ENCODE data around the gene BUB1B. TPM values are rescaled to one million over a fixed set of nuclear protein-coding genes. Genes with fewer than 3 reads are reported as not detected.

Gene BUB1B
- total and polyA plus RNA-seq, 2 donors, result 0.27 to 23.8 TPM

GRCh38 chr15:40266828-40267304 lies 106.0 kb downstream of the BUB1B start:
- no peaks in the 10 kb centered on the region for H3K36me3 ChIP-seq (ENCODE audit: insufficient read depth)
- no peaks in the 10 kb centered on the region for H3K4me1 ChIP-seq (ENCODE audit: insufficient read depth)
- 18% methylated on average over 7 of the region's 7 CpGs for WGBS
- no peak overlapping the region for H3K4me3 ChIP-seq (ENCODE audit: low read depth, low read length)
- DNase-seq (ENCODE audit: extremely low spot score), result no peak
- H3K27ac ChIP-seq (ENCODE audit: low read depth), result peak overlapping the region; percentile 80

- WGBS, result 86% methylated on average over 4 of the region's 4 CpGs
- no peak for DNase-seq (ENCODE audit: extremely low spot score)
- no peaks in the 10 kb centered on the region for H3K4me1 ChIP-seq (ENCODE audit: insufficient read depth)
- no peak overlapping the region for H3K4me3 ChIP-seq (ENCODE audit: low read depth, low read length)
- no peaks in the 10 kb centered on the region for H3K36me3 ChIP-seq (ENCODE audit: insufficient read depth)
- no peak overlapping the region for H3K27ac ChIP-seq (ENCODE audit: low read depth)
These were observed 106.8 kb downstream of the BUB1B start for GRCh38 chr15:40267670-40268069.

GRCh38 chr15:40269604-40270003 lies 108.7 kb downstream of the BUB1B start:
- WGBS, result 82% methylated on average over 4 of the region's 4 CpGs
- Histone ChIP-seq H3K4me3 (ENCODE audit: low read depth, low read length) (no peak overlapping the region), H3K4me1 (ENCODE audit: insufficient read depth) (no peaks in the 10 kb centered on the region), H3K36me3 (ENCODE audit: insufficient read depth) (no peaks in the 10 kb centered on the region), H3K27ac (ENCODE audit: low read depth) (no peak overlapping the region)
- DNase-seq (ENCODE audit: extremely low spot score), result no peak

- Histone ChIP-seq H3K4me3 (ENCODE audit: low read depth, low read length) (no peak overlapping the region), H3K36me3 (ENCODE audit: insufficient read depth) (no peaks in the 10 kb centered on the region)
These were observed 109.6 kb downstream of the BUB1B start for GRCh38 chr15:40270246-40270995.

More at GRCh38 chr15:40270246-40270995, 109.6 kb downstream of the BUB1B start:
- Histone ChIP-seq H3K27ac (ENCODE audit: low read depth) (no peak overlapping the region), H3K4me1 (ENCODE audit: insufficient read depth) (no peaks in the 10 kb centered on the region)
- no peak for DNase-seq (ENCODE audit: extremely low spot score)
- WGBS, result 79% methylated on average over 11 of the region's 11 CpGs

Other genes starting within 250 kb of the BUB1B start
- 8.6 TPM for gene GPR176, start 240.8 kb upstream of the BUB1B start, total RNA-seq
- 4.9 TPM for gene GPR176, start 240.8 kb upstream of the BUB1B start, polyA plus RNA-seq
- 49.3 TPM for gene EIF2AK4, start 227.0 kb upstream of the BUB1B start, total RNA-seq
- gene EIF2AK4, start 227.0 kb upstream of the BUB1B start, polyA plus RNA-seq, result 23.1 TPM
- gene SRP14, start 121.9 kb upstream of the BUB1B start, total RNA-seq, result 115 TPM
- 362 TPM for gene SRP14, start 121.9 kb upstream of the BUB1B start, polyA plus RNA-seq
- 10.8 TPM for gene BMF, start 52.2 kb upstream of the BUB1B start, total RNA-seq
- gene BMF, start 52.2 kb upstream of the BUB1B start, polyA plus RNA-seq, result 7.8 TPM
- 2.0 TPM for gene PAK6, start 78.0 kb downstream of the BUB1B start, total RNA-seq
- gene PAK6, start 78.0 kb downstream of the BUB1B start, polyA plus RNA-seq, result 2.0 TPM
- gene ANKRD63, start 122.0 kb downstream of the BUB1B start, total RNA-seq, result not detected
- gene ANKRD63, start 122.0 kb downstream of the BUB1B start, polyA plus RNA-seq, result not detected
- 3.9 TPM for gene PLCB2, start 146.9 kb downstream of the BUB1B start, total RNA-seq
- 9.8 TPM for gene PLCB2, start 146.9 kb downstream of the BUB1B start, polyA plus RNA-seq
- gene INAFM2, start 162.6 kb downstream of the BUB1B start, total RNA-seq, result 11.3 TPM
- 24.5 TPM for gene INAFM2, start 162.6 kb downstream of the BUB1B start, polyA plus RNA-seq
- 10.0 TPM for gene CCDC9B, start 179.9 kb downstream of the BUB1B start, total RNA-seq
- 42.2 TPM for gene CCDC9B, start 179.9 kb downstream of the BUB1B start, polyA plus RNA-seq
- not detected for gene PHGR1, start 190.0 kb downstream of the BUB1B start, total RNA-seq
- gene PHGR1, start 190.0 kb downstream of the BUB1B start, polyA plus RNA-seq, result 2.6 TPM
- 0.63 TPM for gene DISP2, start 197.2 kb downstream of the BUB1B start, total RNA-seq
- gene DISP2, start 197.2 kb downstream of the BUB1B start, polyA plus RNA-seq, result 0.27 TPM
- 25.4 TPM for gene KNSTRN, start 221.7 kb downstream of the BUB1B start, total RNA-seq
- gene KNSTRN, start 221.7 kb downstream of the BUB1B start, polyA plus RNA-seq, result 7.5 TPM
- gene IVD, start 244.7 kb downstream of the BUB1B start, total RNA-seq, result 39.4 TPM
- 48.5 TPM for gene IVD, start 244.7 kb downstream of the BUB1B start, polyA plus RNA-seq